Measurements from ENCODE around the gene NBEAL2. TPM values are rescaled to one million over a fixed set of nuclear protein-coding genes. Genes with fewer than 3 reads are reported as not detected.

The NBEAL2 gene
- polyA plus RNA-seq, 1 donor from 2014 or later = 3.3 TPM

GRCh38 chr3:46933261-46933660 lies 46.2 kb upstream of the NBEAL2 start:
- Histone ChIP-seq H3K9me3 (ENCODE audit: low read length) (no peaks in the 10 kb centered on the region), H3K36me3 (ENCODE audit: insufficient read depth, low read length) (no peaks in the 10 kb centered on the region), H2AFZ (ENCODE audit: low read depth, low read length) (no peak overlapping the region), H3K79me2 (replicated peaks; ENCODE audit: insufficient read depth, low read length) (peaks cover 5% of the 10 kb centered on the region), H3K4me3 (ENCODE audit: low read length) (no peak overlapping the region), H4K20me1 (ENCODE audit: insufficient read depth) (no peaks in the 10 kb centered on the region), H3K9ac (ENCODE audit: low read length) (no peak overlapping the region), H3K27me3 (ENCODE audit: insufficient read depth, low read depth, low read length) (no peaks in the 10 kb centered on the region), H3F3A (ENCODE audit: insufficient read depth, low read length, poor library complexity, severe bottlenecking) (no peaks in the 10 kb centered on the region), H3K4me2 (ENCODE audit: low read length) (no peak overlapping the region), H3K27ac (ENCODE audit: low read length) (no peak overlapping the region), H3K9me2 (ENCODE audit: insufficient read depth, low read length) (no peaks in the 10 kb centered on the region)
- TF ChIP-seq CTCF (IDR thresholded peaks at IDR 0.05; ENCODE audit: poor library complexity, severe bottlenecking) (no peak), TAF1 (IDR thresholded peaks at IDR 0.05; ENCODE audit: low read depth) (no peak), RAD21 (conservative IDR thresholded peaks at IDR 0.05) (no peak), MXI1 (conservative IDR thresholded peaks at IDR 0.05; ENCODE audit: poor library complexity, severe bottlenecking) (no peak), SMC3 (conservative IDR thresholded peaks at IDR 0.05; ENCODE audit: poor library complexity) (no peak), EP300 (conservative IDR thresholded peaks at IDR 0.05; ENCODE audit: poor library complexity, severe bottlenecking) (no peak), POLR2AphosphoS5 (IDR thresholded peaks at IDR 0.05) (no peak), EZH2 (IDR thresholded peaks at IDR 0.05; ENCODE audit: borderline replicate concordance, insufficient read depth, low read length, poor library complexity, severe bottlenecking) (no peak)
- TF ChIP-seq, protein P1, sequence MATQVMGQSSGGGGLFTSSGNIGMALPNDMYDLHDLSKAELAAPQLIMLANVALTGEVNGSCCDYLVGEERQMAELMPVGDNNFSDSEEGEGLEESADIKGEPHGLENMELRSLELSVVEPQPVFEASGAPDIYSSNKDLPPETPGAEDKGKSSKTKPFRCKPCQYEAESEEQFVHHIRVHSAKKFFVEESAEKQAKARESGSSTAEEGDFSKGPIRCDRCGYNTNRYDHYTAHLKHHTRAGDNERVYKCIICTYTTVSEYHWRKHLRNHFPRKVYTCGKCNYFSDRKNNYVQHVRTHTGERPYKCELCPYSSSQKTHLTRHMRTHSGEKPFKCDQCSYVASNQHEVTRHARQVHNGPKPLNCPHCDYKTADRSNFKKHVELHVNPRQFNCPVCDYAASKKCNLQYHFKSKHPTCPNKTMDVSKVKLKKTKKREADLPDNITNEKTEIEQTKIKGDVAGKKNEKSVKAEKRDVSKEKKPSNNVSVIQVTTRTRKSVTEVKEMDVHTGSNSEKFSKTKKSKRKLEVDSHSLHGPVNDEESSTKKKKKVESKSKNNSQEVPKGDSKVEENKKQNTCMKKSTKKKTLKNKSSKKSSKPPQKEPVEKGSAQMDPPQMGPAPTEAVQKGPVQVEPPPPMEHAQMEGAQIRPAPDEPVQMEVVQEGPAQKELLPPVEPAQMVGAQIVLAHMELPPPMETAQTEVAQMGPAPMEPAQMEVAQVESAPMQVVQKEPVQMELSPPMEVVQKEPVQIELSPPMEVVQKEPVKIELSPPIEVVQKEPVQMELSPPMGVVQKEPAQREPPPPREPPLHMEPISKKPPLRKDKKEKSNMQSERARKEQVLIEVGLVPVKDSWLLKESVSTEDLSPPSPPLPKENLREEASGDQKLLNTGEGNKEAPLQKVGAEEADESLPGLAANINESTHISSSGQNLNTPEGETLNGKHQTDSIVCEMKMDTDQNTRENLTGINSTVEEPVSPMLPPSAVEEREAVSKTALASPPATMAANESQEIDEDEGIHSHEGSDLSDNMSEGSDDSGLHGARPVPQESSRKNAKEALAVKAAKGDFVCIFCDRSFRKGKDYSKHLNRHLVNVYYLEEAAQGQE (IDR thresholded peaks at IDR 0.05; ENCODE audit: borderline replicate concordance) = no peak

- TF ChIP-seq RAD21 (conservative IDR thresholded peaks at IDR 0.05) (no peak), CTCF (IDR thresholded peaks at IDR 0.05; ENCODE audit: poor library complexity, severe bottlenecking) (no peak), MXI1 (conservative IDR thresholded peaks at IDR 0.05; ENCODE audit: poor library complexity, severe bottlenecking) (no peak), POLR2AphosphoS5 (IDR thresholded peaks at IDR 0.05) (no peak)
- peaks cover 3% of the 10 kb centered on the region for H3K79me2 ChIP-seq (replicated peaks; ENCODE audit: insufficient read depth, low read length)
These were observed 45.4 kb upstream of the NBEAL2 start for GRCh38 chr3:46934072-46934471.

More at GRCh38 chr3:46934072-46934471, 45.4 kb upstream of the NBEAL2 start:
- H3K4me2 ChIP-seq (ENCODE audit: low read length) = no peak overlapping the region
- H2AFZ ChIP-seq (ENCODE audit: low read depth, low read length) = no peak overlapping the region
- H3K9me2 ChIP-seq (ENCODE audit: insufficient read depth, low read length) = no peaks in the 10 kb centered on the region
- H3K27me3 ChIP-seq (ENCODE audit: insufficient read depth, low read depth, low read length) = no peaks in the 10 kb centered on the region
- H3K9me3 ChIP-seq (ENCODE audit: low read length) = no peaks in the 10 kb centered on the region
- no peak overlapping the region for H3K4me3 ChIP-seq (ENCODE audit: low read length)
- H3K36me3 ChIP-seq (ENCODE audit: insufficient read depth, low read length) = no peaks in the 10 kb centered on the region
- H4K20me1 ChIP-seq (ENCODE audit: insufficient read depth) = no peaks in the 10 kb centered on the region
- no peak overlapping the region for H3K27ac ChIP-seq (ENCODE audit: low read length)
- H3K9ac ChIP-seq (ENCODE audit: low read length) = no peak overlapping the region
- no peaks in the 10 kb centered on the region for H3F3A ChIP-seq (ENCODE audit: insufficient read depth, low read length, poor library complexity, severe bottlenecking)

Measured in neural cell (in vitro differentiated cells).